AG09319 (cell line): Measurements from ENCODE around the gene SDHB.

Source experiments
- DNase-seq: peaks from one replicate; pipeline ENCODE4 v3.0.0-alpha.2; 2010; ENCODE audit warnings: low read depth; ENCODE audit errors: extremely low read depth
- CTCF ChIP-seq: IDR thresholded peaks from 2 replicates; pipeline ENCODE4 v1.5.1; 2011; ENCODE audit warnings: low read depth, mild to moderate bottlenecking, inconsistent platforms, low read length, moderate library complexity

The SDHB gene

DNA sequence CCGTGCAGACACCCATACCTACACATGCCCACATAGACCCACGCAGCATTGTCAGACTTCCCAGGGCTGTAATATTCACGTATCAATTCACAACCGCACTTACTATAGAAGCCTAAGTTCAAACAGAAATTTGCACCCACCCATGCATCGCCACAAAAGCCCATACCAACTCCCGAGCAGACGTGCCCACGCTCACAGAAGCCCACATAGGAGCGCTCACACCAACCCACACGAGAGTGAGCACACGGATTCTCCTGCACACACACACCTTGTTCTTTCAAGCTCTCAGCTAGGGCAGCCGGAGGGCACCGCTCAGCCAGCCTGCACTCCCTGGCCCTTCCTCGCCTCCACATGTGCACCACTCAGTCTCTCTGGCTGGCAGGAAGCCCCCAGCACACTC is 78.0 kb downstream of the SDHB start:
- TF ChIP-seq CTCF: no peak
- no peak for DNase-seq

DNA sequence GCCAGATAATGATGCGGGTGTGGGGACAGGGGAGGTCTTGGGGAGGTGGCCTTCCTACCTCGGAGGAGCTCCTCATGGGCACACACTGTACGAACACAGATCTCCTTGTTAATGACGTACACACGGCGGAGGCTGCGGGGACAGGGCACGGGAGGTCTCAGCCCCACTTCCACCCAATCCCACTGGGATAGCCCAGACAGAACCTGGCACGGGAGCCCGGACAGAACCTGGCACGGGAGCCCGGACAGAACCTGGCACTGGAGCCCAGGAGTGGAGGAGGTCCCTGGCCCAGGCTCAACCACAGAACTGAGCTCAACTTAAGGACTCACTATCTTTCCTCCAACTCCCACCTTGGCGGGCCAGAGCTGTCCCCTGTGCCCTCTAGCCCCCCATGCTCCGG is 78.6 kb downstream of the SDHB start:
- no peak for TF ChIP-seq CTCF
- DNase-seq: no peak

DNA sequence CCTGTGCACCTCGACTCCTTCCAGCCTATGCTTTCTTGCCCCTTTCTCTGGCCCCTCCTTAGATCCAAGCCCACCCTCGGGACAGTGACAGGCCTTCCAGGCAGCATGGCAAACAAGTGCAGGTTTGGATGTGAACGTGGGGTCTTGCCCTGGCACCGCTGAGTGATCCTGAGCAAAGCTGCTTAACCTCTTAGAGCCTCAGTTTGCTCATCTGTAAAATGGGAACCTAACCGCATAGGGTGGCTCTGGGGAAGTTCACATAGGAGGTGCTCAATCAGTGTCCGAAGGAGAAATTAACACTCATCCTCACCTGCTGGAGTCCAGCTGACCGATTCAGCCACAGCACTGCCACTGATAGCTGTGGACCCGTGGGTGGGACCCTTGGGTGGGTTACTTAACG is 80.6 kb downstream of the SDHB start:
- no peak for DNase-seq
- no peak for TF ChIP-seq CTCF

DNA sequence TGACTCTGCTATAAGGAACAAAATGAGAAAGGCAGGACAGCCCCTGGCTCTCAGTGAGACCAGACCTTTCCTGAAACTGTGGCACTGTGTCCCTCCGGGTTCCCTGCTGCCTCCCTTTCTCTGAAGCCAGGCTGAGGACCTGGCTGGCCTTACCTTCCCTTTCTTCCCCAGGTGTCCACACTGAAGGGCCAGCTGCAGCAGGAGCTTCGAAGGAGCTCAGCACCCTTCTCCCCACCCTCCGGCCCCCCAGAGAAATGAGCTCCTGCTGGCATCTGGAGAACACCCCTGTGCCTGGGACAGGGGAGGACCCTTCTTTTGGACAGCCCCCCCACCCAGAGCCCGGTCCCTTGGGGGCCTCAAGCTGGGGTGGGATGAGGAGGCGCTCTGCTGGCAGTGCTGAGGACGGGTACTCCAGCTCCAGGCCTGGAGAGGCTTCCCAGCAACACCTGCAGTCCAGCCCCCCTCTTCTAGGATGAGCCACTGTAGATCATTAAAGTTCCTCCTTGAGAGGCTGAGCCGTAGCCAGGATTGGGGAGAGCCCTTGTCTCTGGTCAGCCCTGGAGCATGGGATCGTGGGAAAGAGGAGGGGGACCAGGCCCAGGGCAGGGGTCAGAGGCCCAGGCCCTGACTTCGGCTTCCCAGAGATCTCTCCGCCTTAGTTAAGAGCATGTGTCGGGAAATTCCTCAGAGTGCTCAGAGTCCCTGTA is 81.5 kb downstream of the SDHB start:
- no peak for TF ChIP-seq CTCF
- no peak for DNase-seq

DNA sequence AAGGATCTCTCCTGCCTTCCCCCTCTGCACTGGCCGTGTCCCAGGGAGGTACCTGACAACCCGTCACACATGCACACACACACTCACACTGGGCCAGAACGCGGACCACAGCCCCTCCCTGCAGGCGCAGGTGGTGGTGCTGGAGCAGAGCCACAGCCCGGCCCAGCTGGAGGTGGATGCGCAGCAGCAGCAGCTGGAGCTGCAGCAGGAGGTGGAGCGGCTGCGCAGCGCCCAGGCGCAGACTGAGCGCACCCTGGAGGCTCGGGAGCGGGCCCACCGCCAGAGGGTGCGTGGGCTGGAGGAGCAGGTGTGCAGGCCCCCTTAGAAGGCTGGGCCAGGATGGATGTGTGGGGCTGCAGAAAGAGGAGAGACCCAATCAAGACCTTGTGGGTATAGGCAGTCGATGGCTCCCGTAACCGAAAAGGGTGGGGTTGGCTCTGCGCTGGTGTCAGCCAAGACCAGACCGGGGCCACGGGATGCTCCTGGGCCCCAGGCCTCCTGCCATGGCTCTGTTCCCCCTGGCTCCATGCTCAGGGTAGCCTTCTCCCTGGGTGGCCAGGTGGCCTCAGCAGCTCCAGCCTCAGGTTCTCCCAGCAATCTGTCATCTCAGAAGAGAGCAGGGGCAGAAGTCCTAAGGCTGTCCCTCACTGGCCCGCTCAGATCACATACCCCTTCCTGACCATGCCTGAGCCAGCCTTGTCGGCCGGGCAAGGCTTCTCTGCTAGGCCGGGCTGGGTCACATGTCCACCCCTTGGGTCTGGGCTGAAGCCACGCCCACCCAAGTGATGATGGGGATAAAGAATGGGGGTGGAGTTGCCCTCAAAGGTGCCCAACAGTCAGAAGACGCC is 82.3 kb downstream of the SDHB start:
- no peak for DNase-seq
- no peak for TF ChIP-seq CTCF

DNA sequence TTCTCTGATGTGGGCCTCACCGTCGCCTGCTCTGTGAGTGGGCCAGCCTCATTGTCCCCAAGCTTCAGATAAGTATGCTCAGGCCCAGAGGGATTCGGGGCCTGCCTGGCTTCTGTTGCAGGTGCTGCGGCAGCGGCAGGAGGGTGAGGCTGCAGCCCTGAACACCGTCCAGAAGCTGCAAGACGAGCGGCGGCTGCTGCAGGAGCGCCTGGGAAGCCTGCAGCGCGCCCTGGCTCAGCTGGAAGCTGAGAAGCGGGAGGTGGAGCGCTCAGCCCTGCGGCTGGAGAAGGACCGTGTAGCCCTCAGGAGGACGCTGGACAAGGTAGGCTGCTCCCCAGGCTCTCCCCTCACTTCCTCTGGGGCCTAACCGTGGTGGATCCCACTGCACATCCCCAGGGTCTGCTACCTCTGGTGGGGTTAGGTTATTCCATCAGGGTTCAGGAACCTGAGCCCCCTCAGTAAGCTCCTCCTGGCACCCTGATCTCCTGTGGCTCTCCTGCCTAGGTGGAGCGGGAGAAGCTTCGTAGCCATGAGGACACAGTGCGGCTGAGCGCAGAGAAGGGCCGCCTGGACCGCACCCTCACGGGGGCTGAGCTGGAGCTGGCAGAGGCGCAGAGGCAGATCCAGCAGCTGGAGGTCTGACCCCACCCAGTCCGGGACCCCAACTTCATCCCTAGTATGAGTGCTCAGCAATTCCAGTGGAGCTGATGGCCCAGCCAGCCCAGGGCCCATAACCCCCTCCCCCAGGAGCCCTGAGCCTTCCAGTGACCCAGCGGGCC is 83.5 kb downstream of the SDHB start:
- no peak for TF ChIP-seq CTCF
- DNase-seq: no peak
